ENCODE measurements around the gene ARHGAP21. TPM values are rescaled to one million over a fixed set of nuclear protein-coding genes. Genes with fewer than 3 reads are reported as not detected.
A peak's percentile ranks its signal among the peaks of the same experiment; 100 is the strongest.

ARHGAP21 gene
- total and polyA plus RNA-seq, 9 of the 15 experiments (the other 6 are each of a cell fraction or from before 2014, with no cell fraction given), result 13.6 to 145 (median 60.8) TPM

- TF ChIP-seq ZBTB17 (CRISPR knock-in tag; IDR thresholded peaks at IDR 0.05) (no peak), ZNF592 (IDR thresholded peaks at IDR 0.05) (peak; percentile 94), EGR1 (conservative IDR thresholded peaks at IDR 0.05) (no peak), EHMT2 (IDR thresholded peaks at IDR 0.05) (0 out of 2 replicates have a peak, but pooled peaks have one; percentile 11), HDAC2 (IDR thresholded peaks at IDR 0.05) (no peak), ZNF518B (CRISPR knock-in tag; IDR thresholded peaks at IDR 0.05) (no peak), TCF3 (CRISPR knock-in tag; IDR thresholded peaks at IDR 0.05) (peak; percentile 46), CBFA2T3 (IDR thresholded peaks at IDR 0.05) (peak; percentile 54), DMBX1 (CRISPR knock-in tag; IDR thresholded peaks at IDR 0.05; ENCODE audit: borderline replicate concordance) (peak; percentile 37; the same call in 1 of the 2 replicates), SRSF9 (IDR thresholded peaks at IDR 0.05; ENCODE audit: borderline replicate concordance, low read depth, low read length) (no peak), CXXC5 (CRISPR knock-in tag; IDR thresholded peaks at IDR 0.05) (peak; percentile 53; the same call in 1 of the 2 replicates), RAD21 (CRISPR knock-in tag; conservative IDR thresholded peaks at IDR 0.05 in 1 of 2, IDR thresholded peaks at IDR 0.05 in 1 of 2) (no peak), CREB3 (tag; conservative IDR thresholded peaks at IDR 0.05; ENCODE audit: low read depth) (no peak), HDAC1 (IDR thresholded peaks at IDR 0.05) (peak in 1 of 2 experiments; percentile 32; a peak in 1 of 4 replicates), TAL1 (IDR thresholded peaks at IDR 0.05) (peak; percentile 24; the same call in 1 of the 2 replicates), EP300 (IDR thresholded peaks at IDR 0.05; ENCODE audit: low read length) (peak; percentile 31; the same call in 1 of the 2 replicates), ZNF668 (CRISPR knock-in tag; IDR thresholded peaks at IDR 0.05) (peak; percentile 27; the same call in 1 of the 2 replicates), HSF4 (CRISPR knock-in tag; IDR thresholded peaks at IDR 0.05; ENCODE audit: borderline replicate concordance) (peak; percentile 72; the same call in 1 of the 2 replicates), HMGN3 (IDR thresholded peaks at IDR 0.05; ENCODE audit: borderline replicate concordance, extremely low read depth, insufficient read length, low read depth, low read length) (no peak), L3MBTL2 (IDR thresholded peaks at IDR 0.05) (peak; percentile 92), MECOM (CRISPR knock-in tag; IDR thresholded peaks at IDR 0.05) (peak; percentile 57; the same call in 1 of the 2 replicates)
Measured at GRCh38 chr10:24568042-24568441, 155.6 kb downstream of the ARHGAP21 start (continued).
